ENCODE results near the gene THRSP. TPM values are rescaled to one million over a fixed set of nuclear protein-coding genes. Genes with fewer than 3 reads are reported as not detected.

THRSP gene
- total and polyA plus RNA-seq, 2 donors from 2014 or later, result 6.4 TPM; not detected in 1

DNA sequence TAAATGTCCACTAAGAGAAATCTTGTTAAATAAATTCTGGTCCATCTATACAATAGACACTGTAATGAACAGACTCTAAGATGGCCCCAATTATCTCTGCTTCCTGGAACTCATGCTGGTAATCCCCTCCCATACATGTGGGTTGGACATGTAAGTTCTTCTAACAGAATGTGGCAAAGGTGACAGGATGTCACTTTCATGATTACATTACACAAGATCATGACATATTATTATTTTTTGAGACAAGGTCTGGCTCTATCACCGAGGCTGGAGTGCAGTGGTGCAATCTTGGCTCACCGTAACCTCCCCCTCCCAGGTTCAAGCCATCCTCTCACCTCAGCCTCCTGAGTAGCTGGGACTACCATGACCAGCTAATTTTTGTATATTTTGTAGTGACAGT is 30.6 kb downstream of the THRSP start:
- H3K36me3 ChIP-seq (ENCODE audit: control insufficient read depth in 2 of 3, insufficient read depth in 3 of 3, low read length in 3 of 3), result peaks cover 0 to 2% (median 0%) of the 10 kb centered on the region in 3 donors
- TF ChIP-seq, protein P1, sequence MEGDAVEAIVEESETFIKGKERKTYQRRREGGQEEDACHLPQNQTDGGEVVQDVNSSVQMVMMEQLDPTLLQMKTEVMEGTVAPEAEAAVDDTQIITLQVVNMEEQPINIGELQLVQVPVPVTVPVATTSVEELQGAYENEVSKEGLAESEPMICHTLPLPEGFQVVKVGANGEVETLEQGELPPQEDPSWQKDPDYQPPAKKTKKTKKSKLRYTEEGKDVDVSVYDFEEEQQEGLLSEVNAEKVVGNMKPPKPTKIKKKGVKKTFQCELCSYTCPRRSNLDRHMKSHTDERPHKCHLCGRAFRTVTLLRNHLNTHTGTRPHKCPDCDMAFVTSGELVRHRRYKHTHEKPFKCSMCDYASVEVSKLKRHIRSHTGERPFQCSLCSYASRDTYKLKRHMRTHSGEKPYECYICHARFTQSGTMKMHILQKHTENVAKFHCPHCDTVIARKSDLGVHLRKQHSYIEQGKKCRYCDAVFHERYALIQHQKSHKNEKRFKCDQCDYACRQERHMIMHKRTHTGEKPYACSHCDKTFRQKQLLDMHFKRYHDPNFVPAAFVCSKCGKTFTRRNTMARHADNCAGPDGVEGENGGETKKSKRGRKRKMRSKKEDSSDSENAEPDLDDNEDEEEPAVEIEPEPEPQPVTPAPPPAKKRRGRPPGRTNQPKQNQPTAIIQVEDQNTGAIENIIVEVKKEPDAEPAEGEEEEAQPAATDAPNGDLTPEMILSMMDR (IDR thresholded peaks at IDR 0.05; ENCODE audit: borderline replicate concordance, extremely low read depth, insufficient read depth), result no peak
- H3K27ac ChIP-seq (ENCODE audit: low read depth in 2 of 2, low read length in 2 of 2), result no peak overlapping the region
- H3K4me1 ChIP-seq (ENCODE audit: control insufficient read depth in 2 of 3, insufficient read depth in 2 of 3, low read depth in 1 of 3, low read length in 3 of 3), result no peaks in the 10 kb centered on the region
- no peak for FAIRE-seq
- no peaks in the 10 kb centered on the region for H3K9me3 ChIP-seq (ENCODE audit: control insufficient read depth in 2 of 3, insufficient read depth in 1 of 3, low read length in 3 of 3)
- no peaks in the 10 kb centered on the region for H3K27me3 ChIP-seq (ENCODE audit: control insufficient read depth, insufficient read depth, low read length)
- no peak overlapping the region for H3K9ac ChIP-seq (ENCODE audit: low read length in 3 of 3)
- DNase-seq, result no peak
- no peak overlapping the region for H3K4me3 ChIP-seq (ENCODE audit: low read length in 3 of 3)
- intact Hi-C loops (cut with DNase I), result no loop called here

DNA sequence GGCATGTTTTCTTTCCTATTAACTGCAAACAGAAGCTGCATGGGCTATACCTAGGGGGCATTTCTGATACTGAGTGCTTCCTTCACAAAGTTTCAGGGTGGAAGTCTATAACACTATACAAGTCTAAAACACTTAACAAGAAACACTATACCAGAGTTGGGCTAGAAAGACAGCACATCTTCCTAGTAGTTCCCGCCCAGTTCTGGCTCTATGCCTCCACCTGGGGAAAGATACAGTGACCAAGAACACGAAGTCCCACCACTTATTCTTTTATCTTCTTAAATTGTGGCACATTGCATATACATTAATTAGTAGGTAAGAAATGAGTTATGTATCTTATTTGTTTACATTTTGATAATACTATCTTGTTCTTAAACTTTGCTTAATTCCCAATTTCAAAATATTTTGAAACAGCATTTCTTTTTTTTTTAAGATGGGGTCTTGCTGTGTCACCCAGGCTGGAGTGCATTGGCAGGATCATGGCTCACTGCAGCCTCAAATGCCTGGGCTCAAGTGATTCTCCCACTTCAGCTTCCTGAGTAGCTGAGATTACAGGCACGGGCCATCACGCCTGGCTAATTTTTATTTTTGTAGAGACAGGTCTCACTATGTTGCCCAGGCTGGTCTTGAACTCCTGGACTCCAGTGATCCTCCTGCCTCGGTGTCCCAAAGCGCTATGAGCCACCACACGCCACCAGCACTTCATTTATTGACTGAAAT is 34.2 kb downstream of the THRSP start:
- no peak overlapping the region for H3K4me3 ChIP-seq (ENCODE audit: low read length in 3 of 3)
- H3K9me3 ChIP-seq (ENCODE audit: control insufficient read depth in 2 of 3, insufficient read depth in 1 of 3, low read length in 3 of 3), result no peaks in the 10 kb centered on the region
- no peaks in the 10 kb centered on the region for H3K27me3 ChIP-seq (ENCODE audit: control insufficient read depth, insufficient read depth, low read length)
- H3K36me3 ChIP-seq (ENCODE audit: control insufficient read depth in 2 of 3, insufficient read depth in 3 of 3, low read length in 3 of 3), result peaks cover 0 to 14% (median 6%) of the 10 kb centered on the region in 3 donors
- H3K9ac ChIP-seq (ENCODE audit: low read length in 3 of 3), result no peak overlapping the region
- no peaks in the 10 kb centered on the region for H3K4me1 ChIP-seq (ENCODE audit: control insufficient read depth in 2 of 3, insufficient read depth in 2 of 3, low read depth in 1 of 3, low read length in 3 of 3)
- intact Hi-C loops (cut with DNase I), result no loop called here
- H3K27ac ChIP-seq (ENCODE audit: low read depth in 2 of 2, low read length in 2 of 2), result no peak overlapping the region
- TF ChIP-seq, protein P1 (IDR thresholded peaks at IDR 0.05; ENCODE audit: borderline replicate concordance, extremely low read depth, insufficient read depth), result no peak
- DNase-seq, result no peak
- FAIRE-seq, result no peak

DNA sequence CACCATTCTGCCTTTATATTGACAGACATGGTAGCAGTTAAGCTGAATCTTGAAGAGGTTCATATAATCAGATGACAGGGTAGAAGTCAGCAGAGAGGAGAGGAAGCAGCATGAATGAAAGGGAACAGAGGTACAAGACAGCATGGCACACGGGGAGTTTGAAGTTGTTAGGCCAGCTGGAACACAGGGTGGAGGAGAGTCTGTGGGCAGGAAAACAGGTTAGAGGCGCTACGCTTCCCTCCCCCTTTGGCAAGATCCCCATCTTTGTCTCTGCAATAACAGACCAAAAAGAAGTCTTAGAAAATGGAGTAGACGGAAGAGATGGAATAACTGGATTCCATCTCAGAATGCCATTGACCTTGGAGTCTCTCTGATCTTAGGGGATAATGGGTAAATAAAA is 36.0 kb downstream of the THRSP start:
- Histone ChIP-seq H3K4me1 (ENCODE audit: control insufficient read depth in 2 of 3, insufficient read depth in 2 of 3, low read depth in 1 of 3, low read length in 3 of 3) (no peaks in the 10 kb centered on the region), H3K27ac (ENCODE audit: low read depth in 2 of 2, low read length in 2 of 2) (no peak overlapping the region), H3K9ac (ENCODE audit: low read length in 3 of 3) (no peak overlapping the region), H3K9me3 (ENCODE audit: control insufficient read depth in 2 of 3, insufficient read depth in 1 of 3, low read length in 3 of 3) (no peaks in the 10 kb centered on the region), H3K4me3 (ENCODE audit: low read length in 3 of 3) (no peak overlapping the region), H3K36me3 (ENCODE audit: control insufficient read depth in 2 of 3, insufficient read depth in 3 of 3, low read length in 3 of 3) (peaks cover 0 to 14% (median 4%) of the 10 kb centered on the region in 3 donors), H3K27me3 (ENCODE audit: control insufficient read depth, insufficient read depth, low read length) (no peaks in the 10 kb centered on the region)
- TF ChIP-seq, protein P1 (IDR thresholded peaks at IDR 0.05; ENCODE audit: borderline replicate concordance, extremely low read depth, insufficient read depth), result no peak
- DNase-seq, result no peak
- FAIRE-seq, result no peak
- intact Hi-C loops (cut with DNase I), result no loop called here
